ENCODE data around the gene LYRM4. TPM values are rescaled to one million over a fixed set of nuclear protein-coding genes. Genes with fewer than 3 reads are reported as not detected.

LYRM4 gene
- polyA plus RNA-seq, 1 donor (not counting 4 experiments of a cell fraction or from before 2014, with no cell fraction given): 41.1 TPM

DNA sequence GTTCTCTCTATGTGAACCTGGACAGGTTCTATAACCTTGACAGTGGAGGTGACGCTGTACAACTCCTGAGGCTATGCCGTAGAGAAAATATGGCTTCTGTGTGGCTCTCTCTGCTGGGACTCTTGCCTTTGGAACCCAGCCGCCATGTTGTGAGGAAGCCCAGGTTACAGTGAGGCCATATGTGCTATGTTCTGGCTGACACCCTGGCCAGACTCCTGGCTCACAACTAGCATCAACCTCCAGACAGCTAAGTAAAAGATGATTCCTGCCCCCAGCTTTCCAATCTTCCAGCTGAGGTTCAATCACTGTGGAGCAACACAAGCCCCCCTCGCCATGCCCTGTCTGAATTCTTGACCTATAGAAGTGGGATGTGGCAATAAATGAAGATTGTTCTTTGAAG, 118.6 kb downstream of the LYRM4 start:
- no peaks in the 10 kb centered on the region for H3K79me2 ChIP-seq (ENCODE audit: control insufficient read depth, insufficient read depth, low read length)
- no peaks in the 10 kb centered on the region for H3K9me3 ChIP-seq (ENCODE audit: control insufficient read depth, low read depth, low read length)
- no peak overlapping the region for H2AFZ ChIP-seq (ENCODE audit: control insufficient read depth, low read length)
- dilution Hi-C loops (cut with MboI; ENCODE audit: extremely low pct_ligation_motif_present, low sequenced_read_pairs): no loop called here
- H3K36me3 ChIP-seq (ENCODE audit: control insufficient read depth in 2 of 2, extremely low read depth in 1 of 2, insufficient read depth in 2 of 2, low read length in 2 of 2): peaks cover 0 to 4% of the 10 kb centered on the region in 2 experiments
- H3K4me2 ChIP-seq (ENCODE audit: control insufficient read depth, extremely low read depth, insufficient read depth, low read depth, low read length): no peak overlapping the region
- H3K4me3 ChIP-seq (ENCODE audit: control insufficient read depth in 2 of 3, extremely low read depth in 1 of 3, insufficient read depth in 2 of 3, low read depth in 1 of 3, low read length in 3 of 3): no peak overlapping the region
- FAIRE-seq (no peak), DNase-seq (ENCODE audit: low read depth, low spot score) (no peak)
- no peak for TF ChIP-seq CTCF (optimal IDR thresholded peaks at IDR 0.05 in 1 of 3, IDR thresholded peaks at IDR 0.05 in 1 of 3, conservative IDR thresholded peaks at IDR 0.05 in 1 of 3; ENCODE audit: extremely low read depth in 1 of 3, insufficient read depth in 2 of 3, low read length in 3 of 3)
- no peak for TF ChIP-seq EZH2 (IDR thresholded peaks at IDR 0.05; ENCODE audit: low read length)
- no peaks in the 10 kb centered on the region for H3K4me1 ChIP-seq (ENCODE audit: control insufficient read depth, extremely low read depth, insufficient read depth, low read length)
- no peaks in the 10 kb centered on the region for H3K27me3 ChIP-seq (ENCODE audit: control insufficient read depth, extremely low read depth, insufficient read depth, low read length)
- H4K20me1 ChIP-seq (ENCODE audit: control insufficient read depth, extremely low read depth, insufficient read depth, low read length): no peaks in the 10 kb centered on the region
- no peaks in the 10 kb centered on the region for H3K9me1 ChIP-seq (ENCODE audit: control insufficient read depth, extremely low read depth, insufficient read depth, low read length)
- H3K9ac ChIP-seq (ENCODE audit: control insufficient read depth, extremely low read depth, insufficient read depth, low read length): no peak overlapping the region
- H3K27ac ChIP-seq (ENCODE audit: control insufficient read depth, insufficient read depth, low read length): no peak overlapping the region

DNA sequence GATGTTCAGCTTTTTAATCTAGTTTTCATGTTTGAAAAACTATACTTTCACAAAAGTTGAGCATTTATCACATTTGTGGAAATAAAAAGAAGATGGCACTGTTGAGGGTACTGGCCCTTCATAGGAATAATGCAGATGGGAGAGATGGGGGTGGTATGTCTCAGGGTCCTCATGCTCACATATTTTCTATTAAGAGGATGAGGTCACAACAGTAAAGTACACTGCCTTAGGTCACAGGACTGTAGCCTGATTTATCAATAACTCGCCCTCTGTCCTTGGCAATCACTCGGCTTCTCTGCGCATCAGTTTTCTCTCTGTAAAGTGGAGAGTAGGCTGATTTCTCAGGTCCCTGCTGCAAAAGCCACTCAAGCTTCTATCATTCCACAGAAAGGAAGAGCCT, 119.7 kb downstream of the LYRM4 start:
- TF ChIP-seq EZH2 (IDR thresholded peaks at IDR 0.05; ENCODE audit: low read length) (no peak), CTCF (optimal IDR thresholded peaks at IDR 0.05 in 1 of 3, IDR thresholded peaks at IDR 0.05 in 1 of 3, conservative IDR thresholded peaks at IDR 0.05 in 1 of 3; ENCODE audit: extremely low read depth in 1 of 3, insufficient read depth in 2 of 3, low read length in 3 of 3) (no peak)
- H3K9me3 ChIP-seq (ENCODE audit: control insufficient read depth, low read depth, low read length): no peaks in the 10 kb centered on the region
- H2AFZ ChIP-seq (ENCODE audit: control insufficient read depth, low read length): no peak overlapping the region
- no peak overlapping the region for H3K4me3 ChIP-seq (ENCODE audit: control insufficient read depth in 2 of 3, extremely low read depth in 1 of 3, insufficient read depth in 2 of 3, low read depth in 1 of 3, low read length in 3 of 3)
- no peak overlapping the region for H3K27ac ChIP-seq (ENCODE audit: control insufficient read depth, insufficient read depth, low read length)
- H3K36me3 ChIP-seq (ENCODE audit: control insufficient read depth in 2 of 2, extremely low read depth in 1 of 2, insufficient read depth in 2 of 2, low read length in 2 of 2): peaks cover 0 to 4% of the 10 kb centered on the region in 2 experiments
- no peaks in the 10 kb centered on the region for H4K20me1 ChIP-seq (ENCODE audit: control insufficient read depth, extremely low read depth, insufficient read depth, low read length)
- dilution Hi-C loops (cut with MboI; ENCODE audit: extremely low pct_ligation_motif_present, low sequenced_read_pairs): no loop called here
- no peaks in the 10 kb centered on the region for H3K4me1 ChIP-seq (ENCODE audit: control insufficient read depth, extremely low read depth, insufficient read depth, low read length)
- no peaks in the 10 kb centered on the region for H3K27me3 ChIP-seq (ENCODE audit: control insufficient read depth, extremely low read depth, insufficient read depth, low read length)
- no peak overlapping the region for H3K9ac ChIP-seq (ENCODE audit: control insufficient read depth, extremely low read depth, insufficient read depth, low read length)
- H3K79me2 ChIP-seq (ENCODE audit: control insufficient read depth, insufficient read depth, low read length): no peaks in the 10 kb centered on the region
- FAIRE-seq: no peak
- no peak overlapping the region for H3K4me2 ChIP-seq (ENCODE audit: control insufficient read depth, extremely low read depth, insufficient read depth, low read depth, low read length)
- DNase-seq (ENCODE audit: low read depth, low spot score): no peak
- no peaks in the 10 kb centered on the region for H3K9me1 ChIP-seq (ENCODE audit: control insufficient read depth, extremely low read depth, insufficient read depth, low read length)
